Measurements from ENCODE around the gene WDR20. TPM values are rescaled to one million over a fixed set of nuclear protein-coding genes. Genes with fewer than 3 reads are reported as not detected.

Gene WDR20
- total RNA-seq, 2 experiments from 2014 or later: 13.3 to 31.0 TPM

DNA sequence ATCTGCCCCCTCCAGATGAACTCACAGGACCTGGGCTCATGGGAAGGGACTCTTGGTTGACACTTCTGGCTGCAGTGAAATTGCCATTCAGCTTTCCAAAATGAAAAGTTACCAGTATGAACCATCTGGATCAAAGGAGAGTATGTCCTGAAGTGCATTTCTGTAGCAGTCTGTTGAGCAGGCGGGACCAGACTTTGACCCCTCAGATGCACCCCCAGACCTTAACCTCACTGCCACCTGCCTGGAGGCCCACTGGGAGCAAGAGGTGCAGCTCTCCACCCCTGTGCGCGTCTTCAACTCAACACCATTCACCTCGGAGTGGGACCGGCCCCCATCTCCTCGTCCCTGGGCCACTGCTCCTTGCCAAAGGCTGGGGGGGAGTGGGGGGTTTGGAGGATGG lies 110.3 kb downstream of the WDR20 start:
- TF ChIP-seq, protein P1, sequence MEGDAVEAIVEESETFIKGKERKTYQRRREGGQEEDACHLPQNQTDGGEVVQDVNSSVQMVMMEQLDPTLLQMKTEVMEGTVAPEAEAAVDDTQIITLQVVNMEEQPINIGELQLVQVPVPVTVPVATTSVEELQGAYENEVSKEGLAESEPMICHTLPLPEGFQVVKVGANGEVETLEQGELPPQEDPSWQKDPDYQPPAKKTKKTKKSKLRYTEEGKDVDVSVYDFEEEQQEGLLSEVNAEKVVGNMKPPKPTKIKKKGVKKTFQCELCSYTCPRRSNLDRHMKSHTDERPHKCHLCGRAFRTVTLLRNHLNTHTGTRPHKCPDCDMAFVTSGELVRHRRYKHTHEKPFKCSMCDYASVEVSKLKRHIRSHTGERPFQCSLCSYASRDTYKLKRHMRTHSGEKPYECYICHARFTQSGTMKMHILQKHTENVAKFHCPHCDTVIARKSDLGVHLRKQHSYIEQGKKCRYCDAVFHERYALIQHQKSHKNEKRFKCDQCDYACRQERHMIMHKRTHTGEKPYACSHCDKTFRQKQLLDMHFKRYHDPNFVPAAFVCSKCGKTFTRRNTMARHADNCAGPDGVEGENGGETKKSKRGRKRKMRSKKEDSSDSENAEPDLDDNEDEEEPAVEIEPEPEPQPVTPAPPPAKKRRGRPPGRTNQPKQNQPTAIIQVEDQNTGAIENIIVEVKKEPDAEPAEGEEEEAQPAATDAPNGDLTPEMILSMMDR (conservative IDR thresholded peaks at IDR 0.05; ENCODE audit: low read length): no peak
- no peak for TF ChIP-seq EZH2phosphoT487 (IDR thresholded peaks at IDR 0.05; ENCODE audit: borderline replicate concordance, low read depth, low read length)
- no peak overlapping the region for H3K4me2 ChIP-seq (ENCODE audit: low read length)
- H3K4me3 ChIP-seq (ENCODE audit: low read depth, low read length, poor library complexity, severe bottlenecking): no peak overlapping the region
- no TSS peak for BruUV-seq (replicated peaks)
- intact Hi-C loops (cut with micrococcal nuclease; ENCODE audit: unreplicated experiment): no loop called here
- H2AFZ ChIP-seq (ENCODE audit: low read length): no peak overlapping the region
- DNase-seq (ENCODE audit: low spot score): no peak
- H3K79me2 ChIP-seq (ENCODE audit: insufficient read depth, low read depth, low read length): no peaks in the 10 kb centered on the region
- no peaks in the 10 kb centered on the region for H3K36me3 ChIP-seq (ENCODE audit: insufficient read depth, low read length)
- H3K9me3 ChIP-seq (ENCODE audit: low read length): no peaks in the 10 kb centered on the region
- no peaks in the 10 kb centered on the region for H3K4me1 ChIP-seq (ENCODE audit: insufficient read depth, low read length, poor library complexity, severe bottlenecking)
- POLR2A ChIA-PET: no interaction called here
- no peak overlapping the region for H3K27ac ChIP-seq (ENCODE audit: low read depth, low read length, poor library complexity, severe bottlenecking)
- no peaks in the 10 kb centered on the region for H4K20me1 ChIP-seq (ENCODE audit: insufficient read depth, low read length)
- CTCF ChIA-PET (ENCODE audit: unreplicated experiment): no interaction called here
- no peaks in the 10 kb centered on the region for H3K9me2 ChIP-seq (ENCODE audit: insufficient read depth, low read length)

DNA sequence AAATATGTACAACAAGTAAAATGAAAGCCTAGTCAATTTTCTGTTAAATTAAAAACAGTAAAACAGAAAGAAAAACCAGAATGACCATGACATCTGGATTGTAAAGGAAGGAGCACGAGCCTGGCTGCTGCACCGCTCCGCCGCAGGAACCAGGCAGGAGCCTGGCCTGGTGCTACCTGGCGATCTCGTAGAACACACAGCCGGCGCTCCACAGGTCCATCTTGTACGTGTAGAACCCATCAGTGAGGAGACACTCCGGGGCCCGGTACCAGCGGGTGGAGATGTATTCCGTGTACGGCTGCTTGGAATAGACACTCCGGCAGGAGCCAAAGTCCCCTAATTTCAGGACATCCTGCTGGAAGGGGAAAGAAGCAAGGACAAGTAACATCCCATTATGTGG lies 110.9 kb downstream of the WDR20 start:
- CTCF ChIA-PET (ENCODE audit: unreplicated experiment): no interaction called here
- TF ChIP-seq, protein P1 (conservative IDR thresholded peaks at IDR 0.05; ENCODE audit: low read length): no peak
- no peak for TF ChIP-seq EZH2phosphoT487 (IDR thresholded peaks at IDR 0.05; ENCODE audit: borderline replicate concordance, low read depth, low read length)
- Histone ChIP-seq H3K27ac (ENCODE audit: low read depth, low read length, poor library complexity, severe bottlenecking) (no peak overlapping the region), H3K9me2 (ENCODE audit: insufficient read depth, low read length) (no peaks in the 10 kb centered on the region), H4K20me1 (ENCODE audit: insufficient read depth, low read length) (no peaks in the 10 kb centered on the region), H3K36me3 (ENCODE audit: insufficient read depth, low read length) (no peaks in the 10 kb centered on the region), H3K4me3 (ENCODE audit: low read depth, low read length, poor library complexity, severe bottlenecking) (no peak overlapping the region), H2AFZ (ENCODE audit: low read length) (no peak overlapping the region), H3K79me2 (ENCODE audit: insufficient read depth, low read depth, low read length) (no peaks in the 10 kb centered on the region), H3K4me2 (ENCODE audit: low read length) (no peak overlapping the region), H3K4me1 (ENCODE audit: insufficient read depth, low read length, poor library complexity, severe bottlenecking) (no peaks in the 10 kb centered on the region), H3K9me3 (ENCODE audit: low read length) (no peaks in the 10 kb centered on the region)
- intact Hi-C loops (cut with micrococcal nuclease; ENCODE audit: unreplicated experiment): no loop called here
- no peak for DNase-seq (ENCODE audit: low spot score)
- no TSS peak for BruUV-seq (replicated peaks)
- POLR2A ChIA-PET: no interaction called here

DNA sequence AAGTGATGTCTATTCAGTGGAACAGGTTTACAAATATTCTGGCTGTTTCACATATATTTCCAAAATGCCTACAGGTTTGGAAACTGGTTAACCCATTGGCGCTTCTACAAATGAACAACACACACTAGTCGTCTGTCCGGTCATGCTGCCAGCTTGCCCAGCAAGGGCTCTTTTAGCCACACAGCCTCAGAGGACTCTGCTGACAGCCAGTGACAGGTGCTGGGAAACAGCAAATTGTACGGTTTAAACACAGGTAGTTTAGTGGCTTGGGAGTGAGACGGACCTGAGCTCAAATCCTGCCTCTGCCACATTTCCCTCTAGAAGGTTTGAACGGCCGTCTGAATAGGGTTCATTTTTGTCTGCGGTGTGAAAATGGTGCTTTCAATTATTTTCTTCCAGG lies 111.5 kb downstream of the WDR20 start:
- H2AFZ ChIP-seq (ENCODE audit: low read length): no peak overlapping the region
- H3K4me1 ChIP-seq (ENCODE audit: insufficient read depth, low read length, poor library complexity, severe bottlenecking): no peaks in the 10 kb centered on the region
- TF ChIP-seq EZH2phosphoT487 (IDR thresholded peaks at IDR 0.05; ENCODE audit: borderline replicate concordance, low read depth, low read length): no peak
- TF ChIP-seq, protein P1 (conservative IDR thresholded peaks at IDR 0.05; ENCODE audit: low read length): no peak
- H3K9me3 ChIP-seq (ENCODE audit: low read length): no peaks in the 10 kb centered on the region
- H3K36me3 ChIP-seq (ENCODE audit: insufficient read depth, low read length): no peaks in the 10 kb centered on the region
- H3K27ac ChIP-seq (ENCODE audit: low read depth, low read length, poor library complexity, severe bottlenecking): no peak overlapping the region
- POLR2A ChIA-PET: no interaction called here
- no peak overlapping the region for H3K4me2 ChIP-seq (ENCODE audit: low read length)
- H3K4me3 ChIP-seq (ENCODE audit: low read depth, low read length, poor library complexity, severe bottlenecking): no peak overlapping the region
- no TSS peak for BruUV-seq (replicated peaks)
- no peaks in the 10 kb centered on the region for H3K9me2 ChIP-seq (ENCODE audit: insufficient read depth, low read length)
- intact Hi-C loops (cut with micrococcal nuclease; ENCODE audit: unreplicated experiment): no loop called here
- DNase-seq (ENCODE audit: low spot score): no peak
- H3K79me2 ChIP-seq (ENCODE audit: insufficient read depth, low read depth, low read length): no peaks in the 10 kb centered on the region
- H4K20me1 ChIP-seq (ENCODE audit: insufficient read depth, low read length): no peaks in the 10 kb centered on the region
- CTCF ChIA-PET (ENCODE audit: unreplicated experiment): no interaction called here
